Measurements from ENCODE around the gene MMP17. TPM values are rescaled to one million over a fixed set of nuclear protein-coding genes. Genes with fewer than 3 reads are reported as not detected.

MMP17 gene
- total RNA-seq, 1 donor from 2014 or later, result 8.5 TPM

DNA sequence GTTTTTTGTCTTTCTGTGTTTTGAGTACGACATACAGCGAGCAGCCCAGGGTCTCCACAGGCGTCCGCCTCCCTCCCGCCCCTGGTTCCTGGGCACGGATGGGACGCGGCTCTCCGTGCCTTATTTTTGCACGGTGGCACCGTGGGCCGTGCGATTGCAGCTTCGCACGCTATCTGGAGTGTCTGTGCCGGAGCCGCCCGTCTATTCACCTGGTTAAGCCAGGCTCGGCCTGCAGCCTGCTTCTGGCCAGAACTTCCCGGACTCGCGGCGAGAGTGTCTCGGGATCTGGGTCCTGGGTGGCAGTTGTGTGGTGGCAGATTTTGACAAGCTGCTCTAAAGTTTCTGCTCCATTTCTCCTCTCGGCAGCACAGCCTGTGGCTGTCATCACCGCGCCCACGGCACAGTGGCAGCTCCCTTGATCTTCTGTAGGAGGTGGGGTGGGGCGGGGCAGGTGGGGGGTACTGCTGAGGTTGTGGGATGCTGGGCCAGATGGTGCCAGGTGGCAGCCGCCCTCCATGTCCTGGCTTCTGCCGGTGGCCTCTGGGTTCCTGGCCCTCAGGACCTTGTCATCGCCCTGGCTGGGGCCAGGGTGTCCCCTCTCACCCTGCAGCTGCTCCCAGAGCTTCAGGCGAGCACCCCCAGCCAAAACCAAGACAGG, 2.9 kb downstream of the MMP17 start:
- no peak for DNase-seq

DNA sequence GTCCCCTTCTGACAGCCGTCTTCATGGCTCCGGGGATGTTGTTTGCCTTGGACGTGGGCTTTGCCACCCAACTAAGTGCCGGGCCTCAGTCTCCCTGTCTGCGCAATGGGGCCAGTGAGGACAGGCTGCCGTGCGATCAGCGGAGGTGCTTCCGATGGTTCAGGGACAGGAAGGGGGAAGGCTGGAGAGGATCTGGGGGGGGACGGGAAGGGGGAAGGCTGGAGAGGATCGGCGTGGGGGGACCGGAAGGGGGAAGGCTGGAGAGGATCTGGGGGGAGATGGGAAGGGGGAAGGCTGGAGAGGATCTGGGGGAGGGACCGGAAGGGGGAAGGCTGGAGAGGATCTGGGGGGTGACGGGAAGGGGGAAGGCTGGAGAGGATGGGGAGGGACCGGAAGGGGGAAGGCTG, 3.4 kb downstream of the MMP17 start:
- DNase-seq, result peak; percentile 83

DNA sequence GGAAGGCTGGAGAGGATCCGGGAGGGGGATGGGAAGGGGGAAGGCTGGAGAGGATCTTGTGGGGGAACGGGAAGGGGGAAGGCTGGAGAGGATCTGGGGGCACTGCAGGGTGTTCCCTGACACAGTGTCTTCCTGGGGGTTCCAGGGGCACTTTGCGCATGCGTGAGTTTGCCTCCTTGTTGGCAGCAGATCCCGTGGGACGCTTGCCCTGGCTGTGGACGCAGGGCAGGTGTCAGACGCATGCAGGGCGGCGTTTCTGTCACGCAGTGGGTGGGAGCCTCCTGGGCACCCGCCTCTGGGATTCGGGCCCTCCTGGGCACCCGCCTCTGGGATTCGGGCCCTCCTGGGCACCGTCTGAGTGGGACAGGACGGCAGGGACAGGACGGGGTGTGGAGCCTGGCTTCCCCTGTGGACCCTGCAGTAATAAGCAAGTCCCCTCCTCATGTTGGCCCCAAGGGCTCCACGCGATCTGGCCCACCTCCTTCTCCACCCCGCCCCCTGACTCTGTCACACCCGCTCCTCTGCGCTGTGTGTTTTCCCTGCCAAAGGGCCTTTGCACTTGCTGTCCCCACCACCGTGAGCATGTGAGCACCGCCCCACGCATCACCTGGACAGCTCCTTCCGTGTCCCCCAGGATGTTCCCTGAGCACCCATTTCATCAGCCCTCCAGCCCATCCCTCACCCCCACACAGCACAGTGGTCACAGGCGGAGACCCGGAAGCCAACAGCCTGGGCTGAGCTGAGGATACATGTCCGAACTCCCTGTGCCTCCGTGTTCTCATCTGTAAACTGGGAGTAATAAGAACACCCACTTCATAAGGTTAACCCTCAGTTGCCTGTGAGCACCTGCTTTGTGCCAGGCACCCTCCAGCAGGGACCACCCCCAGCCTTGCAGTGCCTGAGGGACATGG, 4.4 kb downstream of the MMP17 start:
- DNase-seq, result no peak

DNA sequence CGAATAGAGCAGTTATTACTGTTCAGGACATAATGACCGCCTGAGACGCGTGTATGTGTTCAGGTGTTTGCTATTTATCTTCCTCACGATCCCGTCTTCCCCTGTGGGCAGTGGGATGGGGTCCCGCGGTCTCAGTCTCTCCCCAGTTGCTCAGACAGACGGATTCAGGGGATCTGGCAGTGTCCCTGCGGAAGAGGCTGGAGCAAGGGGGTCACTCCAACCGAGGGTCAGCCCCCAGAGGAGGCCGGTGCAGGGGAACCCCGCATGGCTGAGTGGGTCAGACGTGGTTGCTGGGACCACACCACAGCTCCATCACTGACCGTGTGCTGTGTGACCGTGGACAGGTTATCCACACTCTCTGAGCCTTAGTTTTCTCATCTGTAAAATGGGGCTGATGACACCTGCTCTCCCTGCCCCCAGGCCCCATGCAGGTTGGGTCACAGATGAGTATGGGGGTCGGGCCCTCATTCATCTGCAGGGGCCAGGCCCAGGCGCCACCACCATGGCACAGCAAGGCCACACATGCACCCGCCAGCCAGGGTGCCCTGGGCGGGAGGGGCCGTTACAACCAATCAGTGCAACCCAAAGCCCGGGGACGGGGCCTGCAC, 5.2 kb downstream of the MMP17 start:
- DNase-seq, result no peak

DNA sequence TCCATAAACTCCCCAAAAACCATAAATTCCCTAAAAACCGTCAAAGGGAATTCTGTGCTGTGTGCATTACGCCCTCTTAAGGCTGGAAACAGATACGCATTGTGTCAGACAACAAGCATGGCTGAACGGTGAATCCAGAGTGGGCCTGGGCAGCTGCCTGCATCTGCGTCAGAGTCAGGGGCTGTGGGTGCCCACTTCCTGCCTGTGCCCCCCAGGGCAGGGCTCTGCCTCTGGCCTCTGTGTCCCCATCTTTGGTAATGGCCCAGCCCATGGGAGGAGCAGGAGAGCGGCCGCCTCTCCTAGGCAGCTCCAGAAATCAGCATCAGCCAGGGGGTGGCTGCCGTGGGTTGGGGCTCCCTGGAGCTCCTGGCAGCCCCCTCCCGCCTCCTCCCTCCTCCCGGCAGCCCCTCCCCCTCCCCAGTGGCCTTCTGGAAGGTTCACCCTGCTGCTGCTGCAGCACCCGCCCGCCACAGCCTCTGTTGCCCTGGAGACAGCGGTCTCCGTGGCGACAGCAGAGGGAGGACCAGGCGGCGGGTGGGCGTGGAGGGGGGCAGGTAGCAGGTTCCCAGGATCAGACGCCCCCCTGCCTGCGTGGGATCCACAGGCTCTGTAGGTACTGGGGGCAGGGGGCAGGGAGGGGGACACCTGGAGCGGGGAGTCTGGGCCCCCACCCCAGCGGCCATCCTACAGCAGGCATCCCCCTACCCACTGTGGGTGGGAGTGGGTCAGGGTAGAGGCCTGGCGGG, 5.9 kb downstream of the MMP17 start:
- DNase-seq, result no peak

DNA sequence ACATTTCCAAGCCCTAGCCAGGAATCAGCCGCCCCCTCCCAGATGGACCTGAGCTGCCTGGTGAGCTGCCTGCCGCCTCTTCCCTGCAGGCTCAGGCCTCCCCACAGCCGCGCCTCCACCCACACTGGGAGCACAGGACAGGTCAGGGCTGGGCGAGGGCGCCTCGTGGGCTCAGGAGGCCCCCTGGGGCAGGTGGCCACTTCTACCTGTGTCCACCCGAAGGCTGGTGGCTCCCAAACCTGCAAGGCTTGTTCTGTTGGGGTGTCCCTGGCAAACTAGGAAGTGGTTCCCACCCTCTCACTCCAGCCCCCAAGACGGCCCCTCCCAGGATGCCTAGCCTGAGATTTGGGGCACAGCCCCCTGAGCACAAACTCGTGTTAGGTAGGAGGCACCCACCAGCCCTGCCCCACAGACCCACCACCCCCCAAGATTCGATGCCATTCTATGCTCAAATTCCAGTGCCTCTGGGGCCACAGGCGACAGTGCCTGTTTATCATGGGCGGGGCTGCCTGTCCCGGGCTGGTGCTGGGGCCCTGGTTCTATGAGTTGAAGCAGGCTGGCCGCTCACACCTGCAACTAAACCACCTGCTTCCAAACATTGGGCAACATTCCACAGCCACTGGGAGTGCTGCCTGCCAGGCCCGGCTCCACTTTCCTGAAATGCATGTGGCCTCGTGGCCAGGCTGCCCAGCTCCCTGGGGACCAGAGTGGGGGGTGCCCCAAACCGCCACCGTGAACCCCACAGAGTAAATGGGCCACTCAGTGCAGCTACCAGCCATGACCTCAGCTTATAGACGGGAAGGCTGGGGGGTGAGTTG, 6.8 kb downstream of the MMP17 start:
- DNase-seq, result no peak

DNA sequence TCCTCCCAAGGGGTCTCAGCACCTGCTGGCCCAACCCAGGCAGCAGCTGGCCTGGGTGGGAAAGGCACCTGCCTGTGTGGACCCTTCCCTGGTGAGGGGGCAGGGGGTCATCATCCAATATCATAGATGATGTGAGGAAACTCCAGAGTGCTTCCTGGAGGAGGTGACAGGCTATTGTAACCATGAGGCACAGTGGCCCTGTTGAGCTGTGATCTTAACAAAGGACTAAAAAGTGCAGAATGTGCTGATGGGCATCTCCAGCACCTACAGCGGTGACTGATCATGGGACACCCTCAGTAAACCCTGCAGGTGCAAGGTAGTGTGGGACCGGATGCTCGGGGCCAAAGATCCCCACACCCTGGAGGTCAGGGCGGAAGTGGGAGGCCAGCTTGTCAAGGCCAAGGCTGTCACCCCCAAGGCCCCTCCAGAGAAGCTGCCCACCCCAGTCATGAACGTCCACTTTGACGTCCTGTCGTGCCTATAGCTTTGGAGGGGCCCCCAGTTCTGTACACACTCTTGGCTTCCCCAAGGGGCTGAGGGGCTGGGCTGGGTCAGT, 7.5 kb downstream of the MMP17 start:
- no peak for DNase-seq

DNA sequence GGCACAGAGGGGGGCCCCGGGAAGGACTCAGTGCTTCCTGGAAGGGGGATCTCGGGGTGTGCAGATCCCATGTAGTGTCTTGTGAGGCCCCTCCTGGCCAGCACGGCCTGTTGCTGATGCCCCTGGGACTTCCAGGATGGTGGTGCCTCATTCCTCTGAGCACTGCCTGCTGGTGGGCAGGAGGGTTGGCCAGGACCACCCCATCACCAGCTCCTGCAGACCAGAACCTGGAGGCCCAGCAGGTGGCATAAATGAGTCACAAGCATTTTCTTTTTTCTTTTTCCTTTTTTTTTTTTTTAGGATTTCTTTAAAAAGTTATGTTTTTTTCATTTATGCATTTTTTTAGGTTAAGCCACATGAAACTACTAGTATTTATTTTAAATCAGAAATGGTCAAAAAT, 8.0 kb downstream of the MMP17 start:
- no peak for DNase-seq

DNA sequence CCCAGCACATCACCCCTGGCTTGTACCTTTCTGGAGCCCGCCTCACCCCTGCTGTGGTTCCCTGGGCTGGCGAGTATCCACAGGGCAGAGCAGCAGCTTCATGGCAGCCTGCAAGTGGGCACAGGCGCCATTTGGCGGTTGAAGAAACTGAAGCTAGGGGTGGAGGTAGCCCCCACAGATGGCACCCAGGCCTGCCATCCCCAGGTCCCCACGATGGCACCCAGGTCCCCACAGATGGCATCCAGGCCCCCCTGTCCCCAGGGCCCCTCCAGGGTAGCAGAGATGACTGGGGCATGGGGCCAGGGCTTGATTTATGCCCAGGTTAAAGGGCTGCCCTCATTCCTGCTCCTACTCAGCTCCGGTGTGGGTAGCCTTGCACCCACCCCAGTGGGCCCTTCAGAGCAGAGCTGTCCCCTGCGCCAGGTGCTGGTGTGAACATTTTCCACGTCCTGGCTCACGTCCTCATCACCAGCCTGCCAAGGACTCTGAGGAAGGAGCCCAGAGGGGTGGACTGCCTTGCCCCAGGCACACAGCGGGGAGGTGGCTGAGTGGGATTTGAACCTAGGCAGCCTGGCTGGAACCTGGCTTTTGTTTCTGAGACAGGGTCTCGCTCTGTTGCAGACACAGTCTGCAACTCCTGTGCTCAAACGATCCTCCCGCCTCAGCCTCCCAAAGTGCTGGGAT, 8.7 kb downstream of the MMP17 start:
- no peak for DNase-seq

DNA sequence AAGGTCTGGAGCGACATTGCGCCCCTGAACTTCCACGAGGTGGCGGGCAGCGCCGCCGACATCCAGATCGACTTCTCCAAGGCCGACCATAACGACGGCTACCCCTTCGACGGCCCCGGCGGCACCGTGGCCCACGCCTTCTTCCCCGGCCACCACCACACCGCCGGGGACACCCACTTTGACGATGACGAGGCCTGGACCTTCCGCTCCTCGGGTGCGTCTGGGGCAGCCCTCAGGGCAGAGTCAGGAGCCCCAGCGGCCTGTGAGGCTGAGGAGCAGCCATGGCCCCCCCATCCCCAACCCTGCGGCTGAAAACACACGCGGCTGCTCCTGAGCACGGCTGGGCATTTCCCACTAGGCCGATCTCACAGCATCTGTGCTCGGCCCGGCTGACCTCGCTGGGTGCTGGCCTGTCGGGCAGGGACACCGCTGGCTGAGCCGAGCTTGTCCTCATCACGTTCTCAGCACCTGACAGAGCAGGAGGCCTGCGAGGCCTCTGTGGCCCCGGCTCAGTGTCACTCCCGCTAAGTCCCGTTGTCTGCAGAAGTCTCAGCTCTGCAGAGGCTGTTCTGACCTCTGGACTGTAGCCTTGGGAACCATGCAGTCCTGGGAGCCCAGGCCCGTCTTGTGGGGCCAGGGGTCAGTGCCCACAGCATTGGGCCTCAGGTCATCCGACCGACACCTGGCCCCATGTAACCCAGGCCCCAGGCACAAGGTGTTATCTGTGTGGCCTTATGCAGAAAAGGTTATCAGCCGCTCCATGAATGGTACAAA, 12.6 kb downstream of the MMP17 start:
- DNase-seq, result no peak

DNA sequence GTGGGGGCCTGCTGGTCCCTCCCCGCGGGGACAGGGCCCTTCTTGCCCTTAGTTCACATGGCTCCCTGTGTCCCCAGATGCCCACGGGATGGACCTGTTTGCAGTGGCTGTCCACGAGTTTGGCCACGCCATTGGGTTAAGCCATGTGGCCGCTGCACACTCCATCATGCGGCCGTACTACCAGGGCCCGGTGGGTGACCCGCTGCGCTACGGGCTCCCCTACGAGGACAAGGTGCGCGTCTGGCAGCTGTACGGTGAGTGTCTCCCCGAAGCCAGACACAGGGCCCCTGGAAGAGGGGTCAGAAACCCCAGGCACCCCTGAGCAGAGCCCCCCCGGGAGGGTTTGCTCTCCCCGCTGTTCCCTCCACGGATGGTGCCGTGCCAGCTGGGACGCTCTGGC, 13.4 kb downstream of the MMP17 start:
- DNase-seq, result no peak

DNA sequence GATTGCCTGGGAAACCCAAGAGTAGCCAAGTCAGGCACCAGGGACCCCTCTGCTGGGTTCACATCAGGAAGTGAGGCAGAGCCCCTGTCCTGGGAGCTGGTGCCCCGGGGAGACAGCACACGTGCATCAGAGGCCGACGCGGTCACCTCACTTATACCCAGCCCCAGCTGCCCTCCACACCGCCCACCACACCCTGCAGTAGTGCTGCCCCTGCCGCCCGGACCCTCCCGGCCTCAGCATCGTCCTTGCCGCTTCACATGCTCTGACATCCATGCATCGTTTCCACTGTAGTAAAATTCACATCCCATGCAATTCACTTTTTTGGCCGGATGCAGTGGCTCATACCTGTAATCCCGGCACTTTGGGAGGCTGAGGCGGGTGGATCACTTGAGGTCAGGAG, 14.0 kb downstream of the MMP17 start:
- DNase-seq, result no peak

DNA sequence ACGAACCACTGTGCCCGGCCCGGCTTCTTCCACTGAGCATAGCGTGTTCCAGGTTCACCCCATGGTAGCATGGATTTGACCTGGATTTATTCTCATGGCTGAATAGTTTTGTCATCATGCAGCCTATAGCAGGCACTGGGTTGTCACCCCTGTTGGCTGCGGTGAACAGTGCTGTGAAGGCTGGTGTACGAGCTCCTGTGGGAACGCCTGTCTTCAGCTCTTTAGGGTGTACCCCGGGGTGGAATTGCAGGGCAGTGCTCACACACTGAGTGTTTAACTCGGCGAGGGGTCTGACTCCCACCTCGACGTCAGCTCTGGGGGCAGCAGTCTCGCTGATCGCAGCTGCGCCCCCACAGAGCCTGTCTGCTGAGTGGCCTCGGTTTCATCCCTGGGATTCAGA, 15.3 kb downstream of the MMP17 start:
- DNase-seq, result no peak

DNA sequence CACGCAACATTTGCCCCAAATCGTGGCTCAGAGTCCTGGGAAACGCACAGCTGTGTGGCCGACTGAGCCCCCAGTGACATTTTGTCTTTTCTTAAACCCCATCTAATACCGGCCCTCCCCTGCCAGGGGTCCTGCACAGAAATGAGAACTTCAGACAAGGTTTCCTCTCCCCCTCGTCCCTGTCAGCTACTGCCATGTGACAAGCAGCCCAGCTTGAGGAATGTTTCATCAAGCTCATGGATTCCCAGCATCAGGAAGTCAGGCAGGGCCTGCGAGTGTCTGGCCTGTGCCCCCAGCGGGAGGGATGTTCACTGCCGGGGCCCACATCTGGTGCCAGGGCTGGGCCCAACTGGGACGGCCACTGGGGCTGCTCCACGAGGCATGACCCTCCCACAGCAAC, 15.9 kb downstream of the MMP17 start:
- no peak for DNase-seq

DNA sequence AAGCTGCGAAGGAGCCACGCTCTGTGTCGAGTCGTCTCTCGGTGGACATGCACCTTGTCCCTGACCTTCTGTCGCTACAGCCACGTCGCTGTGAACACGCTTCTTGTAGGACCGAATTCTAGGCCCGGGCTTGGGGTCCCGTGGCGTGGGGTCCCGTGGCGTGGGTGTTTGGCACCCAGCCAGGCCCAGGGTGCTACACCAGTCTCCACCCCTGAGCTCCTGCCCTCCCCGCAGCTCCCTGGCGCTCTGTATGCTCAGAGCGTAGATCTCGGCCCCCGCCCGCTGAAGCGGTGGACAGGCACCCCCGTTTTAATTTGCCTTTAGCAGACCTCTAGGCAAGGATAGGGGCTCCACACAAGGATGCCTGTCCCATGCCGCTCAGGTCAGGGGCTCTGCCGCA, 16.5 kb downstream of the MMP17 start:
- DNase-seq, result no peak

DNA sequence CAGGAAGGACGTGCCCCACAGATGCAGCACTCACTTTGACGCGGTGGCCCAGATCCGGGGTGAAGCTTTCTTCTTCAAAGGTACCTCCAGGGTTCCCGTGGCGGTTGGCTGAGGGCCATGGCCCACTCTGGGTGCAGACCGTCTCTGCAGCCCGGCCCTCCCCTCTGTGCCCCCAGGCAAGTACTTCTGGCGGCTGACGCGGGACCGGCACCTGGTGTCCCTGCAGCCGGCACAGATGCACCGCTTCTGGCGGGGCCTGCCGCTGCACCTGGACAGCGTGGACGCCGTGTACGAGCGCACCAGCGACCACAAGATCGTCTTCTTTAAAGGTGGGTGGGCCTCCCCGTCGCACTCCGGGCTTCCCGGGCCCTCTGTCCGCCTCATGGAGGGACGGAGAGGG, 16.9 kb downstream of the MMP17 start:
- no peak for DNase-seq

DNA sequence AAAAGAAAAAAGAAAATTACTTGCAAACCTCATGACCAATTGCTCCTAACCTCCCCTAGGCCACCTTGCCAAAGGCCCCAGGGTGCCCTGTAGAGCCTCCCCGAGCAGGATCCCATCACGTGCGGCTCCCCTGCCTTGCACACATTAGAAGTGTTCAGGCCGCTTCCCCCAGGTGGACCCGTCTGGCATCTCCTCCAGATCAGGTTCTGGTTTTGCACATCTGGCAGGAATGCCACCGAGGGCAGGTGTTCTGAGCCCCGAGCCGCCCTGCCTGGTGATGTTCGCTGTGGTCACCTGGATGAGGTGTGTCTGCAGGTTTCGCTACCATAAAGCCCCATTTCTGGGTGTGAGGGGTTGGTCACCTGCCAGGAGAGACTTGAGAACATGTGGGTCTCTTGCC, 19.3 kb downstream of the MMP17 start:
- no peak for DNase-seq

DNA sequence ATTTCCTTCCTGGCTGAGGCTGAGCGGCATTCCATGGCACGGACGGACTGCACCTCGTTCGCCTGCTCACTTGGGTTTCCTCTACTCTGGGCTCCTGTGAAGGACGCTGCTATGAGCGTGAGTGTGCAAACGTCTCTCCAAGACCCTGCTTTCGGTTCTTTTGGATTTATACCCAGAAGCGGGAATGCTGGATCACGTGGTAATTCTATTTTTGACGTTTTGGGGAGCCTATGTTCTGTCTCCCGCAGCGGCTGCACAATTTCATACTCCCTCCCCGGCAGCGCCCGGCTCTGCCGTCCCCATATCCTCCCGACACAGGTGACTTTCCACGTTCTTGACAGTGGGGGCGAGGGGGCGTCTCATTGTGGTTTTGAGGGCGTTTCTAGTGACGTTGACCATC, 20.6 kb downstream of the MMP17 start:
- no peak for DNase-seq

DNA sequence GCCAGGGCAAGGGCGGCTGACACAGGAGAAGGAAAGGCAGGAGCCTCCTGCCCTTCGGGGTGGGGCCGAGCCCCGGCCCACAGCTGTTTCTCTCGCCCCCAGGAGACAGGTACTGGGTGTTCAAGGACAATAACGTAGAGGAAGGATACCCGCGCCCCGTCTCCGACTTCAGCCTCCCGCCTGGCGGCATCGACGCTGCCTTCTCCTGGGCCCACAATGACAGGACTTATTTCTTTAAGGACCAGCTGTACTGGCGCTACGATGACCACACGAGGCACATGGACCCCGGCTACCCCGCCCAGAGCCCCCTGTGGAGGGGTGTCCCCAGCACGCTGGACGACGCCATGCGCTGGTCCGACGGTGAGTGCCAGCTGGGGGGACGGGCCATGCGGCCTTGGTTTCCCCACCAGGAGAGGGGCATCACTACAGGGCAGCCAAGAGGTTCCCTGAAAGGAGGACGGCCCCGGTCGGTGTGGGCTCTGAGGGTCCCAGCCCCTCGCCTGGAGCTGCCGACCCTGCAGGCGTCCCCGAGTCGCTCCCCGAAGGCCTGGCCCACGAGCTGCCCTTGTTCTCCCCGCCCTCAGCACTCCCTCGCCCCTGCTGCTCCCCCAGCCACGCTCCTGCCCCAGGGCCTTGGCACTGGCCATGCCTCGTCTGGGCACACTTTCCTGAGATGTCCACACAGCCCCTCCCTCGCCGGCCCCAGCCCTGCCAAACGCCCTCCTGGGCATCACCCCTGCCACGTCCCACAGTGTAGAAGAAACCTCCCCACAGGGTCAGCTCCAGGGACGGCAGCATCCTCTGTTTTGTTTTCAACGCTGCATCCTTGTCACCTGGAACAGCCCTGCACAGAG, 21.7 kb downstream of the MMP17 start:
- no peak for DNase-seq

Data from skin of body (tissue), 2 donors.